ENCODE measurements around the gene TMEM60.
A peak's percentile ranks its signal among the peaks of the same experiment; 100 is the strongest.
"Not testable (repeated sequence)": the region's sequence is repeated elsewhere in the genome, so short reads cannot be mapped to it uniquely, and the experiment has no call there.

The TMEM60 gene

GRCh38 chr7:77798394-77799077, at the start of gene TMEM60, which contains the start of gene PHTF2:
TSS of gene TMEM60 (minus strand) at chr7:77798434. CDS start at chr7:77794373, 4,061 bp downstream.
TSS of gene PHTF2 (plus strand) at chr7:77798773.
- DNase-seq (ENCODE audit: low read depth in 1 of 2, low spot score in 1 of 2) = peak; percentile 81 to 94

GRCh38 chr7:77846317-77847092, 48.3 kb upstream of the TMEM60 start:
- DNase-seq (ENCODE audit: low read depth in 1 of 2, low spot score in 1 of 2) = no peak

GRCh38 chr7:77843194-77843593, 45.0 kb upstream of the TMEM60 start:
- DNase-seq (ENCODE audit: low read depth in 1 of 2, low spot score in 1 of 2) = no peak

- DNase-seq (ENCODE audit: low read depth in 1 of 2, low spot score in 1 of 2) = no peak
Measured at GRCh38 chr7:77839919-77840318, 41.7 kb upstream of the TMEM60 start.

- no peak for DNase-seq (ENCODE audit: low read depth in 1 of 2, low spot score in 1 of 2)
Measured at GRCh38 chr7:77838929-77839491, 40.8 kb upstream of the TMEM60 start.

GRCh38 chr7:77837966-77838365, 39.7 kb upstream of the TMEM60 start:
- no peak for DNase-seq (ENCODE audit: low read depth in 1 of 2, low spot score in 1 of 2)

- DNase-seq (ENCODE audit: low read depth in 1 of 2, low spot score in 1 of 2) = no peak
Measured at GRCh38 chr7:77837275-77837674, 39.0 kb upstream of the TMEM60 start.

- not testable (repeated sequence) for DNase-seq (ENCODE audit: low read depth in 1 of 2, low spot score in 1 of 2)
Measured at GRCh38 chr7:77836425-77836824, 38.2 kb upstream of the TMEM60 start.

GRCh38 chr7:77833136-77833535, 34.9 kb upstream of the TMEM60 start:
- DNase-seq (ENCODE audit: low read depth in 1 of 2, low spot score in 1 of 2) = no peak

GRCh38 chr7:77831953-77832352, 33.7 kb upstream of the TMEM60 start:
- DNase-seq (ENCODE audit: low read depth in 1 of 2, low spot score in 1 of 2) = no peak

- DNase-seq (ENCODE audit: low read depth in 1 of 2, low spot score in 1 of 2) = no peak
Measured at GRCh38 chr7:77831481-77831880, 33.2 kb upstream of the TMEM60 start.

GRCh38 chr7:77830649-77831355, 32.6 kb upstream of the TMEM60 start:
- no peak for DNase-seq (ENCODE audit: low read depth in 1 of 2, low spot score in 1 of 2)

GRCh38 chr7:77827999-77828398, 29.8 kb upstream of the TMEM60 start:
- DNase-seq (ENCODE audit: low read depth in 1 of 2, low spot score in 1 of 2) = no peak

- no peak for DNase-seq (ENCODE audit: low read depth in 1 of 2, low spot score in 1 of 2)
Measured at GRCh38 chr7:77826300-77826699, 28.1 kb upstream of the TMEM60 start.

- no peak for DNase-seq (ENCODE audit: low read depth in 1 of 2, low spot score in 1 of 2)
Measured at GRCh38 chr7:77825131-77825530, 26.9 kb upstream of the TMEM60 start.

- DNase-seq (ENCODE audit: low read depth in 1 of 2, low spot score in 1 of 2) = no peak
Measured at GRCh38 chr7:77824636-77825035, 26.4 kb upstream of the TMEM60 start.

GRCh38 chr7:77823787-77824186, 25.6 kb upstream of the TMEM60 start:
- DNase-seq (ENCODE audit: low read depth in 1 of 2, low spot score in 1 of 2) = no peak

GRCh38 chr7:77822269-77822668, 24.0 kb upstream of the TMEM60 start:
- no peak for DNase-seq (ENCODE audit: low read depth in 1 of 2, low spot score in 1 of 2)

GRCh38 chr7:77820967-77821366, 22.7 kb upstream of the TMEM60 start:
- DNase-seq (ENCODE audit: low read depth in 1 of 2, low spot score in 1 of 2) = no peak

GRCh38 chr7:77819021-77819420, 20.8 kb upstream of the TMEM60 start:
- no peak for DNase-seq (ENCODE audit: low read depth in 1 of 2, low spot score in 1 of 2)

- DNase-seq (ENCODE audit: low read depth in 1 of 2, low spot score in 1 of 2) = no peak
Measured at GRCh38 chr7:77813180-77813579, 14.9 kb upstream of the TMEM60 start.

GRCh38 chr7:77812290-77812685, 14.1 kb upstream of the TMEM60 start:
- DNase-seq (ENCODE audit: low read depth in 1 of 2, low spot score in 1 of 2) = no peak

All from activated CD4-positive, alpha-beta T cell treated with anti-CD3 and anti-CD28 coated beads, Interleukin-2, amount 50 U/mL, for 24 hours (primary cell).